HEK293 (cell line): ENCODE results near the gene RAB11B.

Experiments used
- HOXA7 ChIP-seq: sonication (generic); formaldehyde crosslinking; IDR thresholded peaks from 2 replicates; pipeline ENCODE4 v1.8.1; 2022; ENCODE audit warnings: missing genetic modification reagents, borderline replicate concordance
- KLF7 ChIP-seq: fragments of 450-650 bp; formaldehyde crosslinking; IDR thresholded peaks from 2 replicates; pipeline ENCODE4 v1.5.1; 2016; ENCODE audit warnings: missing biosample characterization, missing genetic modification characterization, borderline replicate concordance
- MYNN ChIP-seq: fragments of 450-650 bp; formaldehyde crosslinking; IDR thresholded peaks from 2 replicates; pipeline ENCODE4 v1.5.1; 2016; ENCODE audit warnings: missing biosample characterization, missing genetic modification characterization, borderline replicate concordance
- OVOL3 ChIP-seq: fragments of 450-650 bp; formaldehyde crosslinking; IDR thresholded peaks from 2 replicates; pipeline ENCODE4 v1.5.1; 2016; ENCODE audit warnings: missing biosample characterization, missing genetic modification characterization
- PATZ1 ChIP-seq: fragments of 450-650 bp; formaldehyde crosslinking; IDR thresholded peaks from 2 replicates; pipeline ENCODE4 v1.5.1; 2016; ENCODE audit warnings: missing biosample characterization, missing genetic modification characterization
- SCRT1 ChIP-seq: fragments of 450-650 bp; formaldehyde crosslinking; IDR thresholded peaks from 2 replicates; pipeline ENCODE4 v1.5.1; 2016; ENCODE audit warnings: missing biosample characterization, missing genetic modification characterization, borderline replicate concordance
- SCRT2 ChIP-seq: fragments of 450-650 bp; formaldehyde crosslinking; IDR thresholded peaks from 2 replicates; pipeline ENCODE4 v1.5.1; 2016; ENCODE audit warnings: missing biosample characterization, missing genetic modification characterization
- ZBTB1 ChIP-seq: fragments of 450-650 bp; formaldehyde crosslinking; IDR thresholded peaks from 2 replicates; pipeline ENCODE4 v1.5.1; 2016; ENCODE audit warnings: missing biosample characterization, missing genetic modification characterization
- ZBTB7A ChIP-seq: fragments of 450-650 bp; formaldehyde crosslinking; IDR thresholded peaks from 2 replicates; pipeline ENCODE4 v1.5.1; 2016; ENCODE audit warnings: low read depth, missing biosample characterization, missing genetic modification characterization
- ZFHX2 ChIP-seq: fragments of 450-650 bp; formaldehyde crosslinking; conservative IDR thresholded peaks from 2 replicates; pipeline ENCODE4 v1.5.1; 2016; ENCODE audit warnings: missing biosample characterization, missing genetic modification characterization
- ZFP69B ChIP-seq: fragments of 450-650 bp; formaldehyde crosslinking; IDR thresholded peaks from 2 replicates; pipeline ENCODE4 v1.5.1; 2016; ENCODE audit warnings: missing biosample characterization, missing genetic modification characterization
- ZNF132 ChIP-seq: fragments of 450-650 bp; formaldehyde crosslinking; IDR thresholded peaks from 2 replicates; pipeline ENCODE4 v1.5.1; 2017; ENCODE audit warnings: missing biosample characterization, missing genetic modification characterization, borderline replicate concordance
- ZNF202 ChIP-seq: fragments of 450-650 bp; formaldehyde crosslinking; IDR thresholded peaks from 2 replicates; pipeline ENCODE4 v1.5.1; 2016; ENCODE audit warnings: missing biosample characterization, missing genetic modification characterization, borderline replicate concordance
- ZNF214 ChIP-seq: fragments of 450-650 bp; formaldehyde crosslinking; IDR thresholded peaks from 2 replicates; pipeline ENCODE4 v1.5.1; 2017; ENCODE audit warnings: missing biosample characterization, mild to moderate bottlenecking, missing genetic modification characterization, borderline replicate concordance
- ZNF341 ChIP-seq: fragments of 450-650 bp; formaldehyde crosslinking; IDR thresholded peaks from 2 replicates; pipeline ENCODE4; 2016; ENCODE audit warnings: low read depth, missing biosample characterization, missing genetic modification characterization
- ZNF366 ChIP-seq: fragments of 450-650 bp; formaldehyde crosslinking; conservative IDR thresholded peaks from 2 replicates; pipeline ENCODE4 v1.5.1; 2016; ENCODE audit warnings: missing biosample characterization, missing genetic modification characterization
- ZNF423 ChIP-seq: fragments of 450-650 bp; formaldehyde crosslinking; IDR thresholded peaks from 2 replicates; pipeline ENCODE4 v1.5.1; 2016; ENCODE audit warnings: missing biosample characterization, missing genetic modification characterization
- ZNF449 ChIP-seq: fragments of 450-650 bp; formaldehyde crosslinking; IDR thresholded peaks from 2 replicates; pipeline ENCODE4 v1.5.1; 2017; ENCODE audit warnings: missing biosample characterization, mild to moderate bottlenecking, missing genetic modification characterization, moderate library complexity
- ZNF48 ChIP-seq: fragments of 450-650 bp; formaldehyde crosslinking; IDR thresholded peaks from 2 replicates; pipeline ENCODE4 v1.5.1; 2016; ENCODE audit warnings: missing biosample characterization, missing genetic modification characterization
- ZNF530 ChIP-seq: fragments of 450-650 bp; formaldehyde crosslinking; IDR thresholded peaks from 2 replicates; pipeline ENCODE4 v1.5.1; 2016; ENCODE audit warnings: low read depth, missing biosample characterization, missing genetic modification characterization
- ZNF544 ChIP-seq: fragments of 450-650 bp; formaldehyde crosslinking; IDR thresholded peaks from 2 replicates; pipeline ENCODE4 v1.5.0; 2017; ENCODE audit warnings: missing biosample characterization, missing genetic modification characterization
- ZNF548 ChIP-seq: fragments of 450-650 bp; formaldehyde crosslinking; IDR thresholded peaks from 2 replicates; pipeline ENCODE4 v1.5.1; 2016; ENCODE audit warnings: missing biosample characterization, missing genetic modification characterization
- ZNF621 ChIP-seq: fragments of 450-650 bp; formaldehyde crosslinking; IDR thresholded peaks from 2 replicates; pipeline ENCODE4 v1.5.1; 2017; ENCODE audit warnings: missing biosample characterization, missing genetic modification characterization
- ZNF626 ChIP-seq: fragments of 450-650 bp; sonication (Bioruptor Pico); formaldehyde crosslinking; IDR thresholded peaks from 2 replicates; pipeline ENCODE4 v1.5.1; 2018; ENCODE audit warnings: missing biosample characterization, missing genetic modification characterization, inconsistent platforms
- ZNF692 ChIP-seq: fragments of 450-650 bp; formaldehyde crosslinking; IDR thresholded peaks from 2 replicates; pipeline ENCODE4 v1.5.1; 2016; ENCODE audit warnings: missing biosample characterization, missing genetic modification characterization
- ZSCAN18 ChIP-seq: fragments of 450-650 bp; formaldehyde crosslinking; IDR thresholded peaks from 2 replicates; pipeline ENCODE4 v1.5.1; 2016; ENCODE audit warnings: missing biosample characterization, missing genetic modification characterization
- TF ChIP-seq, protein P1 (sequence below): fragments of 450-650 bp; formaldehyde crosslinking; IDR thresholded peaks from 2 replicates; pipeline ENCODE4 v1.5.1; 2016; ENCODE audit warnings: missing biosample characterization, missing genetic modification characterization
- TF ChIP-seq, protein P2 (sequence below): fragments of 450-650 bp; formaldehyde crosslinking; IDR thresholded peaks from 2 replicates; pipeline ENCODE4 v1.5.1; 2017; ENCODE audit warnings: missing biosample characterization, missing genetic modification characterization
- TF ChIP-seq, protein P3 (sequence below): IDR thresholded peaks from 2 replicates; pipeline ENCODE4 v1.6.1; 2011; ENCODE audit warnings: mild to moderate bottlenecking, low read depth, low read length, borderline replicate concordance

Gene RAB11B

GRCh38 chr19:8396563-8397203, 6.5 kb downstream of the RAB11B start (continued):
- TF ChIP-seq ZNF692 (peak; percentile 42; the same call in 1 of the 2 replicates), ZNF423 (tag by site-specific recombination) (no peak), ZNF626 (no peak), MYNN (no peak), PATZ1 (tag by site-specific recombination) (peak; percentile 71), ZNF548 (tag by site-specific recombination) (no peak), ZNF449 (no peak), ZFP69B (tag by site-specific recombination) (0 out of 2 replicates have a peak, but pooled peaks have one; percentile 47), KLF7 (peak; percentile 19; the same call in 1 of the 2 replicates), ZBTB7A (tag by site-specific recombination) (no peak), ZNF202 (tag by site-specific recombination) (no peak), ZSCAN18 (tag by site-specific recombination) (no peak), OVOL3 (tag by site-specific recombination) (no peak), HOXA7 (CRISPR knock-in tag) (no peak), ZBTB1 (tag by site-specific recombination) (no peak), ZNF621 (tag by site-specific recombination) (no peak), ZFHX2 (tag by site-specific recombination) (peak; percentile 68), ZNF544 (tag by site-specific recombination) (no peak), ZNF48 (tag by site-specific recombination) (no peak), ZNF214 (tag by site-specific recombination) (no peak), SCRT2 (tag by site-specific recombination) (no peak), SCRT1 (no peak), ZNF341 (tag by site-specific recombination) (peak; percentile 85), ZNF366 (tag by site-specific recombination) (peak; percentile 46), ZNF530 (tag by site-specific recombination) (no peak), ZNF132 (tag by site-specific recombination) (no peak)
- TF ChIP-seq, protein P1, sequence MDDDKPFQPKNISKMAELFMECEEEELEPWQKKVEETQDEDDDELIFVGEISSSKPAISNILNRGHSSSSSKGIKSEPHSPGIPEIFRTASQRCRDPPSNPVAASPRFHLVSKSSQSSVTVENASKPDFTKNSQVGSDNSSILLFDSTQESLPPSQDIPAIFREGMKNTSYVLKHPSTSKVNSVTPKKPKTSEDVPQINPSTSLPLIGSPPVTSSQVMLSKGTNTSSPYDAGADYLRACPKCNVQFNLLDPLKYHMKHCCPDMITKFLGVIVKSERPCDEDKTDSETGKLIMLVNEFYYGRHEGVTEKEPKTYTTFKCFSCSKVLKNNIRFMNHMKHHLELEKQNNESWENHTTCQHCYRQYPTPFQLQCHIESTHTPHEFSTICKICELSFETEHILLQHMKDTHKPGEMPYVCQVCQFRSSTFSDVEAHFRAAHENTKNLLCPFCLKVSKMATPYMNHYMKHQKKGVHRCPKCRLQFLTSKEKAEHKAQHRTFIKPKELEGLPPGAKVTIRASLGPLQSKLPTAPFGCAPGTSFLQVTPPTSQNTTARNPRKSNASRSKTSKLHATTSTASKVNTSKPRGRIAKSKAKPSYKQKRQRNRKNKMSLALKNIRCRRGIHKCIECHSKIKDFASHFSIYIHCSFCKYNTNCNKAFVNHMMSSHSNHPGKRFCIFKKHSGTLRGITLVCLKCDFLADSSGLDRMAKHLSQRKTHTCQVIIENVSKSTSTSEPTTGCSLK (tag by site-specific recombination), result no peak
- TF ChIP-seq, protein P2, sequence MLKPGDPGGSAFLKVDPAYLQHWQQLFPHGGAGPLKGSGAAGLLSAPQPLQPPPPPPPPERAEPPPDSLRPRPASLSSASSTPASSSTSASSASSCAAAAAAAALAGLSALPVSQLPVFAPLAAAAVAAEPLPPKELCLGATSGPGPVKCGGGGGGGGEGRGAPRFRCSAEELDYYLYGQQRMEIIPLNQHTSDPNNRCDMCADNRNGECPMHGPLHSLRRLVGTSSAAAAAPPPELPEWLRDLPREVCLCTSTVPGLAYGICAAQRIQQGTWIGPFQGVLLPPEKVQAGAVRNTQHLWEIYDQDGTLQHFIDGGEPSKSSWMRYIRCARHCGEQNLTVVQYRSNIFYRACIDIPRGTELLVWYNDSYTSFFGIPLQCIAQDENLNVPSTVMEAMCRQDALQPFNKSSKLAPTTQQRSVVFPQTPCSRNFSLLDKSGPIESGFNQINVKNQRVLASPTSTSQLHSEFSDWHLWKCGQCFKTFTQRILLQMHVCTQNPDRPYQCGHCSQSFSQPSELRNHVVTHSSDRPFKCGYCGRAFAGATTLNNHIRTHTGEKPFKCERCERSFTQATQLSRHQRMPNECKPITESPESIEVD (tag by site-specific recombination), result no peak
- TF ChIP-seq, protein P3, sequence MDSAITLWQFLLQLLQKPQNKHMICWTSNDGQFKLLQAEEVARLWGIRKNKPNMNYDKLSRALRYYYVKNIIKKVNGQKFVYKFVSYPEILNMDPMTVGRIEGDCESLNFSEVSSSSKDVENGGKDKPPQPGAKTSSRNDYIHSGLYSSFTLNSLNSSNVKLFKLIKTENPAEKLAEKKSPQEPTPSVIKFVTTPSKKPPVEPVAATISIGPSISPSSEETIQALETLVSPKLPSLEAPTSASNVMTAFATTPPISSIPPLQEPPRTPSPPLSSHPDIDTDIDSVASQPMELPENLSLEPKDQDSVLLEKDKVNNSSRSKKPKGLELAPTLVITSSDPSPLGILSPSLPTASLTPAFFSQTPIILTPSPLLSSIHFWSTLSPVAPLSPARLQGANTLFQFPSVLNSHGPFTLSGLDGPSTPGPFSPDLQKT, result no peak
